GM19468 (cell line): ENCODE measurements around the gene SEMG1.

Source experiments
- ATAC-seq: cut with Tn5 transposase; IDR thresholded peaks from one replicate; pipeline ENCODE4 v1.9.1; 2021; ENCODE audit warnings: mild to moderate bottlenecking, moderate library complexity, moderate number of reproducible peaks; ENCODE audit not compliant: unreplicated experiment; ENCODE audit errors: extremely low read depth

SEMG1 gene

GRCh38 chr20:45218636-45219035, 11.8 kb downstream of the SEMG1 start:
- no peak for ATAC-seq

- ATAC-seq: no peak
Observed at GRCh38 chr20:45221076-45221475, 14.2 kb downstream of the SEMG1 start, which contains the start of gene SEMG2. Gene SEMG2 (plus strand): TSS chr20:45221373. CDS start chr20:45221390, 17 bp downstream.

GRCh38 chr20:45223136-45223535, 16.3 kb downstream of the SEMG1 start:
- no peak for ATAC-seq

GRCh38 chr20:45226287-45226686, 19.5 kb downstream of the SEMG1 start:
- no peak for ATAC-seq

- no peak for ATAC-seq
Observed at GRCh38 chr20:45229264-45230056, 22.6 kb downstream of the SEMG1 start.

GRCh38 chr20:45230631-45231030, 23.8 kb downstream of the SEMG1 start:
- no peak for ATAC-seq

- ATAC-seq: no peak
Observed at GRCh38 chr20:45235995-45236394, 29.2 kb downstream of the SEMG1 start.

GRCh38 chr20:45238139-45238538, 31.3 kb downstream of the SEMG1 start:
- no peak for ATAC-seq

GRCh38 chr20:45246109-45246508, 39.3 kb downstream of the SEMG1 start:
- no peak for ATAC-seq

- ATAC-seq: no peak
Observed at GRCh38 chr20:45247865-45248264, 41.0 kb downstream of the SEMG1 start.

GRCh38 chr20:45248609-45249008, 41.8 kb downstream of the SEMG1 start:
- no peak for ATAC-seq

- ATAC-seq: no peak
Observed at GRCh38 chr20:45251884-45252560, 45.2 kb downstream of the SEMG1 start.

GRCh38 chr20:45253261-45253660, 46.4 kb downstream of the SEMG1 start:
- no peak for ATAC-seq

- no peak for ATAC-seq
Observed at GRCh38 chr20:45254383-45255262, 47.8 kb downstream of the SEMG1 start, which contains the start of gene SLPI. Gene SLPI (minus strand): TSS chr20:45254564. CDS start chr20:45254543, 21 bp downstream.

GRCh38 chr20:45257161-45257560, 50.3 kb downstream of the SEMG1 start:
- ATAC-seq: no peak

GRCh38 chr20:45257711-45258110, 50.9 kb downstream of the SEMG1 start:
- no peak for ATAC-seq

- ATAC-seq: no peak
Observed at GRCh38 chr20:45258259-45258658, 51.4 kb downstream of the SEMG1 start.

GRCh38 chr20:45258664-45259063, 51.8 kb downstream of the SEMG1 start:
- ATAC-seq: no peak
